Adipocyte (in vitro differentiated cells): ENCODE data around the gene GRIP2.

Source experiments
- DNase-seq: peaks from one replicate; pipeline ENCODE4 v3.0.0-alpha.2; 2015; ENCODE audit warnings: low read depth
- H3K27me3 ChIP-seq: replicated peaks from 2 replicates; pipeline ENCODE4 v1.7.0; 2013; ENCODE audit warnings: mild to moderate bottlenecking, low read length, moderate library complexity; ENCODE audit not compliant: control insufficient read depth, insufficient read depth
- H3K36me3 ChIP-seq: 2 replicates; pipeline ENCODE4 v1.7.0; 2013; ENCODE audit warnings: low read length, mild to moderate bottlenecking, moderate library complexity; ENCODE audit not compliant: control insufficient read depth, insufficient read depth, severe bottlenecking
- H3K4me1 ChIP-seq: 2 replicates; pipeline ENCODE4 v1.7.0; 2013; ENCODE audit warnings: mild to moderate bottlenecking, low read length, moderate library complexity; ENCODE audit not compliant: control insufficient read depth, insufficient read depth
- H3K4me3 ChIP-seq: 2 replicates; pipeline ENCODE4 v1.7.0; 2013; ENCODE audit warnings: mild to moderate bottlenecking, low read length, moderate library complexity
- H3K9ac ChIP-seq: 2 replicates; pipeline ENCODE4 v1.7.0; 2013; ENCODE audit warnings: mild to moderate bottlenecking, low read length, moderate library complexity
- H3K9me3 ChIP-seq: 2 replicates; pipeline ENCODE4 v1.7.0; 2013; ENCODE audit warnings: mild to moderate bottlenecking, low read length, moderate library complexity; ENCODE audit not compliant: control insufficient read depth

GRIP2 gene

DNA sequence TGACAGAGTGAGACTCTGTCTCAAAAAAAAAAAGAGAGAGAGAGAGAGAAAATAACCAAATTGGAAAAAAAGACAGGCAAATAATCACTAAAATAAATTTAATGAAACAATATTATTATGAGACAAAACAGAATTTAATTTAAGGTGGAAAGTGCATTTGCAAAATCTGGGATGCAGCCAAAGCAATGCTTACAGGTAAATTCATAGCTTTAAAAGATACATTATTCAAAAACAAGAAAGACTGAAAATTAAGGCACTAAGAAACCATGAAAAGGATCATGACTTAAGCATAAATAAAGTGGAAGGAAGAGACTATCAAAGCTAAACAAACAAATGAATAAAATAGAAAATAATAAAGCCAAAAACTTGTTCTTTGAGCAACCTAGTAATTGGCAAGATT is 37.7 kb downstream of the GRIP2 start:
- H3K4me1 ChIP-seq = no peaks in the 10 kb centered on the region
- no peak overlapping the region for H3K9ac ChIP-seq
- no peak for DNase-seq
- H3K27me3 ChIP-seq = peaks cover 27% of the 10 kb centered on the region
- peaks cover 35% of the 10 kb centered on the region for H3K9me3 ChIP-seq
- H3K4me3 ChIP-seq = no peak overlapping the region
- H3K36me3 ChIP-seq = no peaks in the 10 kb centered on the region

DNA sequence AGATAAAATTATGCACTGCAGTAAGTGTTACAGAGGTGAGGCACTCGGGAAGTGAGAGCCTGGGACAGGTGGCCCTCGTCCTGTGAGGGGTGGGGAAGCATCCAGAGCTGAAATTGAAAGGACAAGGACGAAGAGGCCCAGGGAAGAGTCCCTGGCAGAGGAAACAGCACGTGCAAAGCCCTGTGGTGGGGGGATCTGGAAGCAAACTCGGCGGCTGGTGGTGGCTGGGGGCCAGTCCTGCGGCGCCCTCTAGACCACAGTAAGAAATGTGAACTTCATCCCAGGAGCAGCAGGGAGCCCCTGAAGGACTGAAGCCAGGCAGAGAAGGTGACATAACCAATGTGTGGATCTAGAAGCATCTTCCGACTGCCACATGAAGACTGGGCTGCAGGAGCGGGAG is 42.8 kb downstream of the GRIP2 start:
- no peak for DNase-seq
- no peak overlapping the region for H3K9ac ChIP-seq

GRCh38 chr3:14496351-14496750 is 43.8 kb downstream of the GRIP2 start:
- H3K27me3 ChIP-seq = peaks cover 9% of the 10 kb centered on the region
- no peak overlapping the region for H3K4me3 ChIP-seq
- no peaks in the 10 kb centered on the region for H3K36me3 ChIP-seq
- peaks cover 15% of the 10 kb centered on the region for H3K9me3 ChIP-seq
- DNase-seq = no peak
- no peaks in the 10 kb centered on the region for H3K4me1 ChIP-seq
- H3K9ac ChIP-seq = no peak overlapping the region

More for the DNA sequence above, 42.8 kb downstream of the GRIP2 start:
- Histone ChIP-seq H3K27me3 (peaks cover 9% of the 10 kb centered on the region), H3K4me3 (no peak overlapping the region), H3K4me1 (no peaks in the 10 kb centered on the region), H3K9me3 (peaks cover 24% of the 10 kb centered on the region), H3K36me3 (no peaks in the 10 kb centered on the region)

GRCh38 chr3:14494973-14495300 is 45.2 kb downstream of the GRIP2 start:
- DNase-seq = no peak

DNA sequence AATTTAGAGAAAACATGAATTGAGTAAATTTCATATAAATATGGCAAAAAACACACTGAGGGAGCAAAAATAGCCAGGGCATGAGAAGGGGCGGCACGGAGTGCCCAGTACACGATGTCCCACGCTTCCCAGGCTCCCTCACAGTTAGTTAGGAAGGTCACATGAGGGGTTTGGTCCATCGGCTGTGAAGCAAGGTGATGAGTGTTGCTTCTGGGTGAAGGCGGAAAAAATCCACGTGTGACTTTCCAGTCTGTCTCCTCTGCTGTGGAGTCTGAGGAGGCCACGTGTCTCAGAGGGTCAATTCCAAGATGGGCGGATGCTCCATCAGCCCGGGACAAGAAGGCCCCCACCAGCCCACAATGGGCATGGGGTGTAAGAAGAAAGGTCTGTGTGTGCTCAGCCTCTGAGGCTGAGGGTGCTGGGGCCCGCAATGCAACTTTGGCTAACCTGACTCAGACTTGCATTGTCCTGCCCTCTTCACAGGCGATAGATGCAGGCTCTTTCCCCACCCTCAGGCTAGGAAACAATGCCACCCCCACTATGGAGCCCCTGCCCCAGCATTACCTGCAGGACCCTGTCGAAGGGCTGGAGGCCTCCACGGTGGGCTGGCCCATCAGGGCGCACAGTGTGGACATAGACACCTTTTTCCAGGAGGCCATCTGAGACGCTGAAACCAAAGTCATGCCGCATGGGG is 45.7 kb downstream of the GRIP2 start:
- Histone ChIP-seq H3K36me3 (peaks cover 2% of the 10 kb centered on the region), H3K9ac (no peak overlapping the region), H3K27me3 (peaks cover 9% of the 10 kb centered on the region), H3K4me1 (no peaks in the 10 kb centered on the region), H3K9me3 (no peaks in the 10 kb centered on the region), H3K4me3 (no peak overlapping the region)
- DNase-seq = no peak

More at GRCh38 chr3:14494973-14495300, 45.2 kb downstream of the GRIP2 start:
- Histone ChIP-seq H3K9me3 (peaks cover 1% of the 10 kb centered on the region), H3K36me3 (no peaks in the 10 kb centered on the region), H3K27me3 (peaks cover 9% of the 10 kb centered on the region), H3K9ac (no peak overlapping the region), H3K4me3 (no peak overlapping the region), H3K4me1 (no peaks in the 10 kb centered on the region)

GRCh38 chr3:14492948-14493881 is 46.9 kb downstream of the GRIP2 start:
- no peak for DNase-seq

GRCh38 chr3:14491396-14492190 is 48.5 kb downstream of the GRIP2 start:
- Histone ChIP-seq H3K36me3 (peaks cover 4% of the 10 kb centered on the region), H3K4me3 (no peak overlapping the region)
- no peak for DNase-seq

More at GRCh38 chr3:14492948-14493881, 46.9 kb downstream of the GRIP2 start:
- Histone ChIP-seq H3K4me3 (no peak overlapping the region), H3K4me1 (peaks cover 3% of the 10 kb centered on the region), H3K36me3 (peaks cover 4% of the 10 kb centered on the region), H3K27me3 (peaks cover 7% of the 10 kb centered on the region), H3K9ac (no peak overlapping the region), H3K9me3 (no peaks in the 10 kb centered on the region)

GRCh38 chr3:14490831-14491230 is 49.3 kb downstream of the GRIP2 start:
- Histone ChIP-seq H3K9me3 (no peaks in the 10 kb centered on the region), H3K27me3 (no peaks in the 10 kb centered on the region), H3K4me1 (peaks cover 3% of the 10 kb centered on the region), H3K36me3 (peaks cover 4% of the 10 kb centered on the region), H3K9ac (no peak overlapping the region), H3K4me3 (no peak overlapping the region)
- no peak for DNase-seq

More at GRCh38 chr3:14491396-14492190, 48.5 kb downstream of the GRIP2 start:
- no peaks in the 10 kb centered on the region for H3K9me3 ChIP-seq
- H3K27me3 ChIP-seq = no peaks in the 10 kb centered on the region
- H3K4me1 ChIP-seq = peaks cover 3% of the 10 kb centered on the region
- no peak overlapping the region for H3K9ac ChIP-seq

- no peaks in the 10 kb centered on the region for H3K9me3 ChIP-seq
- H3K9ac ChIP-seq = no peak overlapping the region
- H3K36me3 ChIP-seq = peaks cover 10% of the 10 kb centered on the region
- DNase-seq = no peak
- no peak overlapping the region for H3K4me3 ChIP-seq
- H3K27me3 ChIP-seq = no peaks in the 10 kb centered on the region
- peaks cover 3% of the 10 kb centered on the region for H3K4me1 ChIP-seq
Observed at GRCh38 chr3:14490255-14490654, 49.9 kb downstream of the GRIP2 start.

- H3K36me3 ChIP-seq = peaks cover 14% of the 10 kb centered on the region
- H3K4me1 ChIP-seq = peaks cover 3% of the 10 kb centered on the region
- no peak for DNase-seq
- no peaks in the 10 kb centered on the region for H3K9me3 ChIP-seq
- no peak overlapping the region for H3K9ac ChIP-seq
- H3K27me3 ChIP-seq = no peaks in the 10 kb centered on the region
- H3K4me3 ChIP-seq = no peak overlapping the region
Observed at GRCh38 chr3:14489641-14490040, 50.5 kb downstream of the GRIP2 start.
